Esophagus muscularis mucosa (tissue), 4 donors: ENCODE data around the gene LARP4B. TPM values are rescaled to one million over a fixed set of nuclear protein-coding genes. Genes with fewer than 3 reads are reported as not detected.

Experiments
- DNase-seq: peaks from one replicate; pipeline ENCODE4 v3.0.0-alpha.2; 2017; ENCODE audit errors: extremely low spot score
- H3K27ac ChIP-seq, 4 donors: fragments of 200-600 bp; sonication (generic); replicated peaks in 1 of 4; 1 replicate in 3 of 4; 2 replicates in 1 of 4; pipeline ENCODE4 v1.5.1; 2016 to 2019; ENCODE audit warnings: mild to moderate bottlenecking in 1 of 4
- H3K27me3 ChIP-seq, 4 donors: fragments of 200-600 bp; sonication (generic); one replicate each; pipeline versions ENCODE4 v1.5.1 to v1.6.0; 2016 to 2019
- H3K36me3 ChIP-seq, 4 donors: fragments of 200-600 bp; sonication (generic); one replicate each; pipeline ENCODE4 v1.5.1; 2016 to 2019
- H3K4me1 ChIP-seq, 4 donors: fragments of 200-600 bp; sonication (generic); one replicate each; pipeline ENCODE4 v1.5.1; 2016 to 2019
- H3K4me3 ChIP-seq, 4 donors: fragments of 200-600 bp; sonication (generic); 1 replicate in 2 of 4; 2 replicates in 2 of 4; pipeline ENCODE4 v1.5.1; 2016 to 2019; ENCODE audit warnings: mild to moderate bottlenecking in 4 of 4, moderate library complexity in 1 of 4
- H3K9me3 ChIP-seq, 4 donors: fragments of 200-600 bp; sonication (generic); 1 replicate in 3 of 4; 2 replicates in 1 of 4; pipeline ENCODE4 v1.5.1; 2016 to 2019
- EP300 ChIP-seq: sonication (generic); formaldehyde crosslinking; IDR thresholded peaks from one replicate; pipeline ENCODE4 v1.6.1; 2017; ENCODE audit warnings: antibody characterized with exemption
- POLR2A ChIP-seq: fragments of 450-650 bp; IDR thresholded peaks from one replicate; pipeline ENCODE4 v1.6.1; 2017; ENCODE audit warnings: antibody characterized with exemption, moderate library complexity, mild to moderate bottlenecking, low read depth
- POLR2AphosphoS5 ChIP-seq, 2 donors: sonication (generic); formaldehyde crosslinking; IDR thresholded peaks; one replicate each; pipeline ENCODE4 v1.6.1; 2017; ENCODE audit warnings: antibody characterized with exemption in 2 of 2
- WGBS: methylation state at CpG from one replicate; pipeline ENCODE4 v1.1.5; 2018; 5-methylcytosine and 5-hydroxymethylcytosine counted together
- intact Hi-C: fragments of 100-400 bp; cut with DNase I; formaldehyde crosslinking; loops from one replicate; pipeline ENCODE4 v1.15.1; 2023
- total RNA-seq, 4 donors: library from RNA; depleted of rRNA; stranded (reverse); fragments of >200 nt; gene quantifications; one replicate each; pipeline versions ENCODE4 v1.1.0 to v1.2.1, GENCODE V29; 2016
- TF ChIP-seq, protein P1 (sequence below), 3 experiments: fragments of 200-600 bp in 2 of 3; fragments of 450-650 bp in 1 of 3; sonication (generic) in 2 of 3; IDR thresholded peaks; one replicate each; pipeline ENCODE4 v1.5.1; 2017 to 2019; ENCODE audit warnings: antibody characterized with exemption in 3 of 3, mild to moderate bottlenecking in 2 of 3, moderate library complexity in 1 of 3

The LARP4B gene
- total RNA-seq, 4 donors from 2014 or later: 35.6 to 43.1 (median 38.2) TPM

DNA sequence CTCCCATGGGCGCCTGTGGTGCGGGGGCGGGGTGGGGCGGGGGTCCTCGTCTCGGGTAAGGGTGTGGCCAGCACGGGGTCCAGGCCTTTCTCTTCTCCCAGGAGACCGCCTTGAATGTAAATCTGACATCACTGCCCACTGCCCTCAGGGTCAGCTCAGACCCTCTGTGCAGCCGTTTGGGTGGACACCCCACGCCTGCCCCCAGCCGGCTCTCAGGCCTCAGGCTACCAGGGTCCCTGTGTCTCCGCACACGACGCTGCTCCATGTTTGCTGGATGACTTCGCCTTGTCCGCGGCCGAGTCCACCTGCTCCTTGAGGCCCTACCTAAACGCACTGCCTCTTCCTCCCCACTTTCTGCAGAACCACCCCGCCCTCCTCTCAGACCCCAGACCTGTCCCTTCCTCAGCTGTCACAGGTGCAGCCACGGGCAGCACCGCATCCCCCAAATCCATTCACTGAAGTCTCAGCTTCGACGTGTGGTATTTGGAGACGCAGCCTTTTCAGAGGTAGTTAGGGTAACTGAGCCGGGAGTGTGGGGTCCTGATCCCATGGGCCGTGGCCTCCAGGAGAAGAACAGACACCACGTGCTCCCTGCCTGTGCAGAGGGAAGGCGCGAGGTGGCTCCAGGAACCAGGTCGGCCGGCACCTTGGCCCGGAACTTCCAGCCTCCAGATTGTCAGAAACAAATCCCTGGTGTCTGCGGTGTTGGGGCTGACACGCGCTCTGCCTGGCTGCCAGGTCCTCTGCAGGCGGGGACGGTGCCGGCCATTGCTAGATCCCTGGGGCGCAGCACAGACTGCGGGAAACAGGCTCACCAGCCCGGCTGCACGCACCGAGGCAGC is 144.7 kb downstream of the LARP4B start:
- no peak for DNase-seq
- intact Hi-C loops: loop anchor here (5.0 kb wide), 2 partner anchors 95 to 200 kb away; no protein-coding TSS in a partner anchor

DNA sequence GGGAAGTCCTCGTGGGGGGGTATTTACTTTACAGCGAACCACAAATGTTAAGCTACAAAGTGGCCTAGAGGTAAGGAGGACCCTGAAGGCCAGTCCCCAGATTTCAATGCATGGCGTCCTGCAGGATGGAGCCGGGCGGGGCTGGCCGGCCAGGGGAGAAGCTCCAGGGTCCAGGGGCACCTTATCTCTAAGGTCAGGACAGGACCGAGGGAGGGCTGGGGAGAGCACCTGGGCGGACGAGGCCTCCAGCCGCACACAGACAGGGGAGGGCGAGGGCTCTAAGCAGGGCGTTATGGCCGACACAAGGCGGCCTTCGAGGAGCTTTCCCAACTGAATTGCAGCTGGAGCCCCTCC is 145.7 kb downstream of the LARP4B start:
- Histone ChIP-seq H3K27me3 (peaks cover 0 to 3% (median 0%) of the 10 kb centered on the region in 4 donors), H3K27ac (no peak overlapping the region), H3K36me3 (no peaks in the 10 kb centered on the region), H3K4me3 (no peak overlapping the region), H3K4me1 (peaks cover 16 to 35% (median 23%) of the 10 kb centered on the region in 4 donors), H3K9me3 (no peaks in the 10 kb centered on the region)
- WGBS: 96% methylated on average over 8 of the region's 15 CpGs
- intact Hi-C loops: loop anchor here (5.0 kb wide), 2 partner anchors 94 to 199 kb away; no protein-coding TSS in a partner anchor
- no peak for DNase-seq
- TF ChIP-seq EP300 (no peak), POLR2AphosphoS5 (IDR thresholded peaks at IDR 0.05) (no peak)

More for the DNA sequence above, 144.7 kb downstream of the LARP4B start:
- H3K27ac ChIP-seq: no peak overlapping the region
- peaks cover 16 to 35% (median 23%) of the 10 kb centered on the region in 4 donors for H3K4me1 ChIP-seq
- no peaks in the 10 kb centered on the region for H3K36me3 ChIP-seq
- TF ChIP-seq EP300: no peak
- TF ChIP-seq POLR2AphosphoS5 (IDR thresholded peaks at IDR 0.05): no peak
- no peak for TF ChIP-seq POLR2A
- TF ChIP-seq, protein P1, sequence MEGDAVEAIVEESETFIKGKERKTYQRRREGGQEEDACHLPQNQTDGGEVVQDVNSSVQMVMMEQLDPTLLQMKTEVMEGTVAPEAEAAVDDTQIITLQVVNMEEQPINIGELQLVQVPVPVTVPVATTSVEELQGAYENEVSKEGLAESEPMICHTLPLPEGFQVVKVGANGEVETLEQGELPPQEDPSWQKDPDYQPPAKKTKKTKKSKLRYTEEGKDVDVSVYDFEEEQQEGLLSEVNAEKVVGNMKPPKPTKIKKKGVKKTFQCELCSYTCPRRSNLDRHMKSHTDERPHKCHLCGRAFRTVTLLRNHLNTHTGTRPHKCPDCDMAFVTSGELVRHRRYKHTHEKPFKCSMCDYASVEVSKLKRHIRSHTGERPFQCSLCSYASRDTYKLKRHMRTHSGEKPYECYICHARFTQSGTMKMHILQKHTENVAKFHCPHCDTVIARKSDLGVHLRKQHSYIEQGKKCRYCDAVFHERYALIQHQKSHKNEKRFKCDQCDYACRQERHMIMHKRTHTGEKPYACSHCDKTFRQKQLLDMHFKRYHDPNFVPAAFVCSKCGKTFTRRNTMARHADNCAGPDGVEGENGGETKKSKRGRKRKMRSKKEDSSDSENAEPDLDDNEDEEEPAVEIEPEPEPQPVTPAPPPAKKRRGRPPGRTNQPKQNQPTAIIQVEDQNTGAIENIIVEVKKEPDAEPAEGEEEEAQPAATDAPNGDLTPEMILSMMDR (IDR thresholded peaks at IDR 0.05): no peak
- 96% methylated on average over 24 of the region's 44 CpGs for WGBS
- peaks cover 0 to 3% (median 0%) of the 10 kb centered on the region in 4 donors for H3K27me3 ChIP-seq
- no peaks in the 10 kb centered on the region for H3K9me3 ChIP-seq
- no peak overlapping the region for H3K4me3 ChIP-seq

DNA sequence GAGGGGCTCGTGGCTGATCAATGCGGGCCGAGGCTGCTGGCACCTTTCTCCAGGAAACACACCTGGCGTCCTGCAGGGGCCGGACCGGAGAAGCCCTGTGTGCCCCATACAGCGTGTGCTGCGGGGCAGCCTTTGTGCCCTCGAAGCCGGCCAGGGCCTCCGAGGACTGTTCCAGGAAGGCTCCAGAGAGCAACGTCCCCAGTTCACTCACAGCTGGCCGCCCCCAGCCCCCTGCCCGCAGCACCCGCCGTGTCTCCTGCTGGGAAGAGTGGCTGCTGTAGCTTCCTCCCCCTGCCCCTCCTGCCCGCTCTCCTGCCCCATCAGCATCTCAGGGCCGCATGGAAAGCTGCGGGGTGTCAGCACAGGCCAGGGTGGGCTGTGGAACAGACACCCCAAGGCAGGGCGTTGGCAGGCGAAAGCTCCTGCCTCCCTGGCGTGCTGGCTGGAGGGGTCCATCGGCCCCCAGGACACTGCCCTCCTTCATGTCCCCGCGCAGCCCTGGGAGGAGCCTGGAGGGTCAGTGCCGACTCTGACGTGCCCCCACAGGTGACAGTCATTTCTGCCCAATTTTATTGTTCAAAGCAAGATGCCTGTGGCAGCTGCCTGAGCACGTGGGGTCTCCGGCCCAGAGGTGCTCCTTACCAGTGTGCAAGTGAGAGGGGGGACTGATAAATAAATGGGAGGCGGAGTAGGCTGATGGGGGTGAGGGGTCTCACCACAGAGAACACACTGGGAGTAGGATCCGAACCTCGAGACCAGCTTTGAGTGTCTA is 146.2 kb downstream of the LARP4B start:
- DNase-seq: peak; percentile 82
- TF ChIP-seq POLR2A (no peak), POLR2AphosphoS5 (IDR thresholded peaks at IDR 0.05) (no peak), EP300 (no peak)
- TF ChIP-seq, protein P1 (IDR thresholded peaks at IDR 0.05): no peak
- H3K4me3 ChIP-seq: peak overlapping the region; percentile 51 to 60 (median 54)

DNA sequence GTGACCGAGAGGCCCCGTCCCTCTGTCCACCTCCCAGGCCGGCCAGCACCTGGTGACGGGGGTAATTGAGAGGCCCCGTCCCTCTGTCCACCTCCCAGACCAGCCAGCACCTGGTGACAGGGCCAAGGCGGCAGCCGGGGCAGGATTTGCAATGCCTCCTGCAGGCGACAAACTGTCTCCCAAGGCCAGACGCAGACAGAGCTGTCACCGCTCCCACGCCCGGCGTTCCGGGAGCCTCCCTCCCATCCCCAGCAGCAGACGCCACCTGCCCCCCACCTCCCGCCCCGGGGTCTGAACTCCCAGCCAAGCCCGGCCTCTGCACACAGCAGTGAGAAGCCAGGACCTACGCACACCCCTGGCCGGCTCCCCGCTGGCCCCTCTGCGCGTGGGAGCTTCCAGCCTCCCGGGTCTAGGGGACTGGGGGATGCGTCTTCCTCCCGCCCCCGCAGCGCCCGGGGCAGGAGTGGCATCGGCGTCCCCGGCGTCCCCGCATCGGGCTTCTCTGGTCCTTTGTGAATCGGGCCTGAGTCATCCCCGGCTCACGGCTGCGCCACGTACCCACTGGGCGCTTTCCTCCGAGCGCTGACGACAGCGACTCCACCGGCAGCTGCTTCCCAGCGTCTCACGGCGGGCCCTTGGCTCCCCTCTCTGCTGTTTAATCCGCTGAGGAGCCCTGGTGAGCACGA is 147.0 kb downstream of the LARP4B start:
- TF ChIP-seq, protein P1 (IDR thresholded peaks at IDR 0.05): peak in 1 of 3 experiments; percentile 17
- TF ChIP-seq POLR2A (no peak), EP300 (no peak), POLR2AphosphoS5 (IDR thresholded peaks at IDR 0.05) (no peak)
- peak overlapping the region; percentile 51 to 60 (median 54) for H3K4me3 ChIP-seq
- intact Hi-C loops: loop anchor here (5.0 kb wide), 2 partner anchors 92 to 197 kb away; no protein-coding TSS in a partner anchor
- H3K4me1 ChIP-seq: peaks cover 13 to 28% (median 21%) of the 10 kb centered on the region in 4 donors
- no peaks in the 10 kb centered on the region for H3K36me3 ChIP-seq
- 5% methylated on average over 25 of the region's 51 CpGs for WGBS
- peak; percentile 92 for DNase-seq
- H3K9me3 ChIP-seq: no peaks in the 10 kb centered on the region
- H3K27ac ChIP-seq: peak overlapping the region in 2 of 4 donors; percentile 33 to 60
- peaks cover 0 to 3% (median 0%) of the 10 kb centered on the region in 4 donors for H3K27me3 ChIP-seq

More for the DNA sequence above, 146.2 kb downstream of the LARP4B start:
- Histone ChIP-seq H3K27me3 (peaks cover 0 to 3% (median 0%) of the 10 kb centered on the region in 4 donors), H3K27ac (peak overlapping the region in 2 of 4 donors; percentile 9 to 33), H3K9me3 (no peaks in the 10 kb centered on the region), H3K36me3 (no peaks in the 10 kb centered on the region), H3K4me1 (peaks cover 16 to 35% (median 23%) of the 10 kb centered on the region in 4 donors)
- intact Hi-C loops: loop anchor here (5.0 kb wide), 2 partner anchors 93 to 198 kb away; no protein-coding TSS in a partner anchor
- WGBS: 60% methylated on average over 10 of the region's 32 CpGs
